HG02588 (cell line): Measurements from ENCODE around the gene GALNT15.
A peak's percentile ranks its signal among the peaks of the same experiment; 100 is the strongest.

ENCODE experiments used
- ATAC-seq: cut with Tn5 transposase; IDR thresholded peaks from one replicate; pipeline ENCODE4 v1.9.1; 2021; ENCODE audit warnings: mild to moderate bottlenecking, moderate library complexity; ENCODE audit not compliant: unreplicated experiment

GALNT15 gene, protein sequence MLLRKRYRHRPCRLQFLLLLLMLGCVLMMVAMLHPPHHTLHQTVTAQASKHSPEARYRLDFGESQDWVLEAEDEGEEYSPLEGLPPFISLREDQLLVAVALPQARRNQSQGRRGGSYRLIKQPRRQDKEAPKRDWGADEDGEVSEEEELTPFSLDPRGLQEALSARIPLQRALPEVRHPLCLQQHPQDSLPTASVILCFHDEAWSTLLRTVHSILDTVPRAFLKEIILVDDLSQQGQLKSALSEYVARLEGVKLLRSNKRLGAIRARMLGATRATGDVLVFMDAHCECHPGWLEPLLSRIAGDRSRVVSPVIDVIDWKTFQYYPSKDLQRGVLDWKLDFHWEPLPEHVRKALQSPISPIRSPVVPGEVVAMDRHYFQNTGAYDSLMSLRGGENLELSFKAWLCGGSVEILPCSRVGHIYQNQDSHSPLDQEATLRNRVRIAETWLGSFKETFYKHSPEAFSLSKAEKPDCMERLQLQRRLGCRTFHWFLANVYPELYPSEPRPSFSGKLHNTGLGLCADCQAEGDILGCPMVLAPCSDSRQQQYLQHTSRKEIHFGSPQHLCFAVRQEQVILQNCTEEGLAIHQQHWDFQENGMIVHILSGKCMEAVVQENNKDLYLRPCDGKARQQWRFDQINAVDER

DNA sequence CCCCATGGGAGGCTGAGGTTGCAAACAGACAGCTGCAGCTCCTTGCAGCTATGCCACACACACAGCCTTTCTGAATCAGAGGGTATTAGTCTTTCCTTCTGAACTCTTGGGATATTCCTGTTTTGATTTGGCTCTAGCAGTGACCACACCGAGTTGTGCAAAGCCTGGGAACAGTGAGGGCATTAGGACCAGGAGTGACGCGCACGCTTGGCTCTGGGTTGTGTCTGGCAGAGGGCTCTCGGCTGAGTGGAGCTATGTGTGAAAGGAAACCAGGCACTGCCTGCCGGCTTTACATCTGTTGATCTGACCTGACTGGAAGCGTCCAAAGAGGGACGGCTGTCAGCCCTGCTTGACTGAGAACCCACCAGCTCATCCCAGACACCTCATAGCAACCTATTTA is at the start of gene GALNT15:
Gene GALNT15 (plus strand): TSS at position 292 of the 400 bp plus-strand sequence. CDS start 472 bp downstream, outside the sequence.
- no peak for ATAC-seq

DNA sequence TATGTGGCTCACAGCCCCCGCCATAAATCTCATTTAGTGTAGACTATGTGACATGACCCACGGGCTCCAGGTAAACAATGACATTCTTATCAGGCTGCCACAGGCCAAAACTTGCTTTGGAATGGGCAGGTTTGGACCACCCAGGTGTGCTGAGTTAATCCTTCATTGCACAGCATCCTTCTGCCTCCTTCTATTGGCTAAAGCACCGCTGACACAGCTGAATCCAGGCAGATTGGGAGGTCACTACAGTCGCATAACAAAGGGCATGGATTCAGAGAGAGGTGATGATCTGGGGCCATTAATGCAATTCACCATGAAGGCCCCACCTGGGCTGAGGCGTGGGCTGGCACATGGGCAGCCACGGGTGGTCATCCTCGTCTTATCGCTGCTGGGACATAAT is 47.8 kb upstream of the GALNT15 start:
- ATAC-seq, result no peak

DNA sequence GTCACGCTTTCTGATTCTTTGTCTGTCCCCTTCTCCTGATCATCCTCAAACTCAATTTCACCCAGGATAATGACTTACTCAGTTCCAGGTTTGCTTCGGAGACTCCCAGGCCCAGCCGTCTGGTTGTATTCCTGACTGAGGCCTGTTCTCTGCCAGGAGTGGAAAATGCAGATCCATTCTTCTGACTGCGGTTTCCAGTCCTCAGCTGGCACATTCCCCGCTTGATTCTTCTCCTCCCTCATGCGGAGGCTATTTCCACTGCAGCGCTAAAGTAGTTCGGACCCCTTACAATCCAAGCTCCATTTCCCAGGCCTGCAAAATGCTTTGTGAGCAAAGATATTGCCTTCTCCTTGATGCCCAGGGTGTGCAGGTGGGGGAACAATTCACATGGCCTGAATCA is 47.2 kb upstream of the GALNT15 start:
- no peak for ATAC-seq

DNA sequence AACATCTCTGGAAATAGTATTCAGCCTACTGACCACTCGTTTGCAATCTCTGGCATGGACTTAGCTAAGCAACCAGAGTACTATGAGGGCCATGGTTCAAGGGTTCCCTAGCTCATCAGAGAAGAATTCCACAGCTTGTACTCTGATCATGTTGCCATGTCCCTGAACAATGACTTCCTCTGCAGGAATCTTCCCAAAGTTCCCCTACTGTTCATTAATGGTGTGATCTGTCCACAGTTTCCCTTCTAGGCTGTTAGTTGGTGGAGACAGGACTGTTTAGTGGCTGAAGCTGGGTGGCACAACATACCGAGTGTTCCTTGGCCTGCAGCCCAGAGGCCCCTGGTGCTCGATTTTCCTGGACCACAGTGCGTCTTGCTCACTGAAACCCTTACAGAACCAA is 44.4 kb upstream of the GALNT15 start:
- no peak for ATAC-seq

DNA sequence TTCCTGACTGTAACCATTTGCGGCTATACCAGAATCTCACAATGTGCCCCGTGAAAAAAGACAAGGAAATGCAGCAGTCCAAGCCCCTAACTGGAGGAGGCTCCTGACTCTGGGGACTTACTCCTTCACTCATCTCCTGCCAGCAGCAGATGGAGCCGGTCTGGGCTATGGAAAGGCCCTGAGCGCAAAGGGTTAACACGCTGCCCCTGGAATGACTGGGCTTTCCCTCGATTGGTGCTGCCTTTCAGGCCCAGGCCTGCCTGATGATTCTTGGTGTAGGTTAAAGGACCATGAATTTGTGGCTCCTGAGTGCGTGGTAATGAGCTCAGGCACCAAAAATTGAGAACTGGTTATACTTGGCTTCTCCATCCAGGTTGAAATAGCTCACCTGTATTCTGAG is 42.3 kb upstream of the GALNT15 start:
- ATAC-seq, result no peak

DNA sequence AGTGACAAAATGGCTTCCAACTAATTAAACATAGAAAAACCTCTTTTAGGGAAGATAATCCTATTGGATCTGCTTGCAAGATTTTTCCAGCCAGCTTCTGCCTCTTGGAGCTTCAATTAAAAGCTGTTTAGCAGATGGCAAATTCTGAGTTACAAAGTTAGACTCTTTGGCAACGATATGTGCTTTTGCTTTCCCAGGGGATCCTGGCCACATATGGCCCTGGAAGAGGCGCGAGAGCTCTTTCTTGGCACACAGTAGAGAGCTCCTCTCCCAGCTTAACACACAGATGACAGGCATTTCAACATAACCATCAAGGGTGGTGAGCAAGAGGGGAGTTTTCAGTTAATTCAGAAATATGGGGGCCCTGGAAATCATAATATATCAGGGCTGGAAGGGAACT is 41.6 kb upstream of the GALNT15 start:
- ATAC-seq, result no peak

DNA sequence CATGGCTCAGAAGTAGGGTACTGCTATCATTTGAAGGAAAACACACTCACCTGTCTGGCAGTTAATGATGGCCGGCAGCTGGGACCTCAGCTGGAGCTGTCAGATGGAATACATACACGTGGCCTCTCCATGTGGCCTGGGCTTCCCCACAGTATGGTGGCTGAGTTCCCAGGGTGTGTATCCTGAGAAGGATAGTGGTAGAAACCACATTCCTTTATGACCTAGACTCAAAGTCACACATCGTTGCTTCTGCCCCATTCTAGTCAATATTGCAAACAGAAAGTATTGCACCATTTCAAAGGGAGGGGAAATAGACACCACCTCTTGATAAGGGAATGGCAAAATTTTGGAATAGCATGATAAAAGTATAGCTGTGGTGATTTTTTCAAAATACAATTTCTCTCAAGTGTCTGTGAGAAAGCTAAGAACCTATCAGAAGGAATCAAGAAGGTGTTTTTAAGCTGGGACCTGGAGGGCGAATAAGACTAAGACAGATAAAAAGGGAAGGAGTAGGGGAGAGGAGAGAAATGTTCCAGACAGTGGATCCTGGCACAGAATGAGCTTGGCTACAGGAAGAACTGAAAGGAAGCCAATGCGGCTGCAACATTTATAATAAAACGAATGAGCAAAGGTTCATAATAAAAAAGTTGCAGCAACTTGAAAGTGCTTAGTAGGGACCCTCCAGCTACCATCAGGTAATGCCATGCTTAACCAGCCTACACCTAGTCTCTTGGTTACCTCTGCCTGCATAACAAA is 40.1 kb upstream of the GALNT15 start:
- no peak for ATAC-seq

DNA sequence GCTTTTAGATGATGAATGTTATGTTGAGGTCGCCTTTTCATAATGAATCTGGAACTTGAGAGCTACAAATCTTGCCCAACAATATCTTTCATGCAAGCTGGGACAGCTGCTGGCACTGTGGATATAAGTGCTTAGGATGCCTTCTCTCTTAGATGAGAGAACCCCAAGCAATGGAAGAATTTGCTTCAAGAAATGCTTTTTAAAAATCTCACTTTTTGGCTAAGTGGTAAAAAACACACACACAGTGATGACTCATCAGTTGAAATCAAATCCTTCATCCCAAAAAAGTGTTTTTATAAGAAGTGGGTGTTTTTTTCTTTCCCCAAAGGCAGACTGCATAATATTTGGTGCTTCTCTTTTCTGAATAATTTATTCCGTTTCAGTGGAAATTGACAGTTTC is 38.4 kb upstream of the GALNT15 start:
- ATAC-seq, result no peak

DNA sequence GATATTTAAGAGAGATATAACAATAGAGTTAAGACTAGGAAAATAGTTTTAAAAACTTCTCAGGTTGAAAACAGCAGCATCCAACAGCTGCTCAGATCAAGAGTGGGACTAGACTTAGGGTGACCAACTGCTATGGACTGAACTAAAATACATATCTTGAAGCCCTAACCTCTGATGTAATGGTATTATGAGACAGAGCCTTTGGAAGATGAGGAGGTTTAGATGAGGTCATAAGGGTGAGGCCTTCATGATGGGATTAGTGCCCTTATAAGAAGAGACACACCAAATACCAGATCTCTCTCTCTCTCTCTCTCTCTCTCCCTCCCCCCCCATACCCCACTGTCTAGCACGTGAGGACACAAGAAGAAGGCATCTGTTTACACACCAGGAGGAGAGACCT is 37.4 kb upstream of the GALNT15 start:
- ATAC-seq, result no peak

DNA sequence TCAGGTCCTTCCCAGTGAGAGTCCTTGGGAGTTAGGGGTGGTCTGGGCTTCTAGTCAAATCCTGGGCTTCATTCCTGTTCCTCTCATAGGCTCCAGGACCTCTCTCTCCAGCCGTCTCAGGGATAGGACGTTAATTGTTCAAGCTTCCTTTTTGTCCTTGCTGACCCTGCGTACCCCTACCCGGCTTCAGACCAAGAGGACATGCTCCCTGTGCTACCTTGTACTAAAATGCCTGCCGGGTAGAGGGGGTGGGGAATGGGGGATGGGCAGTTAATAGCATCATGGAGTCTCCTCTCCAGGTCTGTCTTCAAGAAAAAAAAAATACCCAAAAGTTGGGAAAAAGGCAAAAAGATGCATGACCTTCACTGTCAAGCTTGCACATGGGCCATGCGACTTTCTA is 36.5 kb upstream of the GALNT15 start:
- no peak for ATAC-seq

DNA sequence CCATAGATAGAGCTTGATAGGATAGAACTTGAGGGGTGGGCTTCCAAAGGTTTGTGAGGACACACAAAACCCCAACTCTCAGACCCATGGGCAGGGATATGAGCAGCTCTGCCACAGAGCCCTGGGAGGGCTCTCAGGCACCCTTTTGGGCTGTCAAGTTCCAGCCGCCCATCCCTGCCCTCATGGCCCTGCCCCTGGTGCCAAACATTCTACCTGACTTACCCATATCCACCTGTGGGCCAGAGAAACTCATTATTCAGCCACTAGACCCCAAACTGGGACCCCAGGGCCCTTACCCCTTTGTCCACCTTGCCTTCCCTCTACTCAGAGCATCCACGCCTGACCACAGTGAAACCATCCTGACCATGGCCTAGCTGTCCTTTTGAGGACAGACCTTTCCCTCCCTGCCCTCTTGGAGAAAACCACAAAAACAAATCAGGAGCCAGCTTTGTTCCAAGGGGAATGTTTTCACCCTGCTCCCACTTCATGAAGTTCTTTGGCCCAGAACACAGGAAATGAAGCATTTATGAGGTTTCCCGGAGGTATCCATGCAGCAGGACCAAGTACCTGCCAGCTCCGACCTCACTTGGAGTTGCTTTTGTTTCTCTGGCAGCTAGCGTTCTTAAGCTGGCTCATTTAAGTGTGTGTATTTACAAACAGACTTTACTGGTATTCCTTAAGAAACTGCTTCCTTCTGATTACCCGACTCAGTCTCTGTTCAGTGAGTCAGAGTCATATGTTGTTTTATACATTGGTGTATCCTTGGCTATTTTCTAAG is 34.2 kb upstream of the GALNT15 start:
- ATAC-seq, result no peak

DNA sequence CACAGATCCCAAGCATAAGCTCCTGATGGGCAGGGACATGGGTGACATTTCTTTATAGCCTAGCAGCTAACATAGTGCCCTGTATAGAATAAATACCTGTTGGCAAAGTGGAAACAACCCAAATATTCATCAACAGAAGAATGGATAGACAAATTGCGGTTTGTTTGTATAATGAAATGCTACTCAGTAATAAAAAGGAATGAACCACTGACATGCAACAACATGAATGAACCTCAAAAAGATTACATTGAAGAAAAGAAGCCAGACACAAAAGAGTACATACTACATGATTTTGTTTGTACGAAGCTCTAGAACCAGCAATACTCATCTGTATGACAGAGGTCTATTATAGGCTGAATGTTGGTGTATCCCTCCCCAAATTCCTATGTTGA is 33.6 kb upstream of the GALNT15 start:
- ATAC-seq, result no peak

DNA sequence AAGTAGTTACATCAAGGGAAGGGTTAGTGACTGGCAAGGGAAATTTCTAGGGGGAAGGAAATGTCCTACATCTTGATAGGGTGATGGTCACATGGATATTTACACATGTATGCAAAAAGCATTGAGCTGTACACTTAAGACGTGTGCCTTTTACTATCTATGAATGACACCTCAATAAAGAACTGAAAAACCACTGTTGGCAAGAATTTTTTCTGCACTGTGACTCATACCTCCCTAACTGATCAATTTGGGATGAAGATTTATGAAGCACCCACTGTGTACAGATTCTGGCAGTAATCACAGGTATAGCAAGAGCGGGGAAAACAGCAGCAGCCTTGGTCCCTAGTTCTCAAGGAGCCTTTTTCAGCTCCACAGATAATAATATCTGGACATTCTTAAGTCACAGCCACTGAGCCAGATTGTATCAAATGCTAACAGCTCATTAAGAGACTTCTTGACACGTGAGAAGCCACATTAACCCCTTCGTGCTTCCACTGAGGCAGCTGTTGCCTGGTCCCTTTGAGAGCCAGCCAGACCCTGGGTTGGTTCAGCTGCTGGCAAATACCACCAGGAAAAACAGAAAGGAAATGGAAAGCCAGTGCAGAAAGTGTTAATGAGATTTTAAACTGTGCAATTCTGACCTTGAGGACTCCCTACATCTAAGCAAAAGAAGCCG is 32.0 kb upstream of the GALNT15 start:
- no peak for ATAC-seq

DNA sequence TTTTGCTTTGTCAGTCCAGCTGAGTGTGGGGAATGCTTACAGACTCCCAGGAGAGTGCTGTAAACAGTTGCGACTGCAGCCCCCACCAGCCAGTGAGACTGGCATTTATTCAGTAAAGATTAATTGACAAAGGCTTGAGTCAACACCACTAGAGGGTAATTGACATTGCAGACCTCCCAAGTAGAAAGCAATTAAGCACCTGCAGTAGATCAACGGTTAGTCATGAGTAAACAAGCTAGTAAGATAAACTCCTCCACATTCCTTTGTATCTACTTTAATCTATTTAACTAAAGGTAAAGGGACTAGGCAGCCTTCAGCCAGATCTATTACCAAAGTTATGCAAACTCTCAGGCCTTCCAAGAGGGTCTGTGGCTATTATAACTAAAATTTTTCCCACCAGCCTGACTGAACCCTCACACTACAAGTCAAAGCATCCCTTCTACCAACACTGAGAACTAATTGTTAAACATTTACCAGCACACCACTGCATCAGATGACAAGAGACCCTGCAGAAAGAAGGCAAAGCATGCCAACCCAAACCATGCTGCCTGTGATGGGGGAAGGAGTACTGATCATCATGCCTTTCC is 30.5 kb upstream of the GALNT15 start:
- no peak for ATAC-seq

DNA sequence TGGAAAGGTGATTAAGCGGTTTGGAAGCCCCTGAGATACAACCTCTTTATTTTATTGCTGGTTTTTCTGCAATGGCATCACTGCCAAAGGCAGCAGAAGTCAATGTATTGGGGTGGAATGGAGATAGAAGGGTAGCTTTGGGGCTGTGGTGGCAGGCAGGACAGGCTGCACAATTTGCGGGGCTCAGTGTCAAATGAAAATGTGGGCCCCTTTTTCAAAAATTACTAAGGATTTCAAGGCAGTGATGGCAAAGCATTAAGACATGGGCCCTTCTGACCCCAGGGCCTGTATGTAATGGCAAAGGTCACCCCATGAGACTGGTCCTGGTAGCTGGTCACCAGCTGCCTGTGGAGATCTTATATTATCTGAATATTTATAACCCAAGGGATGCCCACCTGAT is 29.3 kb upstream of the GALNT15 start:
- no peak for ATAC-seq

DNA sequence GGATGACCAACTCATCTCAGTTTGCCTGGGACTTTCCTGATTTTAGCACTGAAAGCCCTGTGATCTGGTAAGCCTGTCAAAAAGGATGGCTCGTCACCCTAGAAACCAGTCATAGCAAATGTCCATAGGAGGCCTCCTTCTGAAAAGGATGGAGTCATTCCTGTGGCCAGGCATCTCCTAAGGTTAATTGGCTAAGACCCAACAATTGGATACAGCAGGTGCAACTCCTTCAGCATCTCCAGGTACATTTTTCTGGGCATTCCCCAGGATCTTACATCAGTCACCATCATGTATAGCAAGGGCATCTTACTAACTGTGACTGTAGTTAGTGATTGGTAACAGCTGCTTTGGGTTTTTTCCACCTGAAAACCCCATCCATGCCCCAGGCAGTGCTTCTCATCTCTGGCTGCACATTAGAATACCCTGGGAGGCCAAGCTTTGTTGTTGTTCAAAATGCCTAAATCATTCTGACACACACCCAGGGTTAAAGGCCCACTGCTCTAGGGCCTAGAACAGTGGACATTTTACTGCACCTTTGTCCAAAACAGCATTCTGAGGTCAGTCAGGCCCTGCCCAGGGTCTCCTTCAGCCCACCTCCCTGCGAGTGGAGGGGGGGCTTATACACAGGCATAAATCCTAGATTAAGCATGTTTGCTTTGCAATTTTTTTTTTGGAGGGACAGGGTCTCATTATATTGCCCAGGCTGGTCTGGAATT is 28.3 kb upstream of the GALNT15 start:
- ATAC-seq, result peak; percentile 62

DNA sequence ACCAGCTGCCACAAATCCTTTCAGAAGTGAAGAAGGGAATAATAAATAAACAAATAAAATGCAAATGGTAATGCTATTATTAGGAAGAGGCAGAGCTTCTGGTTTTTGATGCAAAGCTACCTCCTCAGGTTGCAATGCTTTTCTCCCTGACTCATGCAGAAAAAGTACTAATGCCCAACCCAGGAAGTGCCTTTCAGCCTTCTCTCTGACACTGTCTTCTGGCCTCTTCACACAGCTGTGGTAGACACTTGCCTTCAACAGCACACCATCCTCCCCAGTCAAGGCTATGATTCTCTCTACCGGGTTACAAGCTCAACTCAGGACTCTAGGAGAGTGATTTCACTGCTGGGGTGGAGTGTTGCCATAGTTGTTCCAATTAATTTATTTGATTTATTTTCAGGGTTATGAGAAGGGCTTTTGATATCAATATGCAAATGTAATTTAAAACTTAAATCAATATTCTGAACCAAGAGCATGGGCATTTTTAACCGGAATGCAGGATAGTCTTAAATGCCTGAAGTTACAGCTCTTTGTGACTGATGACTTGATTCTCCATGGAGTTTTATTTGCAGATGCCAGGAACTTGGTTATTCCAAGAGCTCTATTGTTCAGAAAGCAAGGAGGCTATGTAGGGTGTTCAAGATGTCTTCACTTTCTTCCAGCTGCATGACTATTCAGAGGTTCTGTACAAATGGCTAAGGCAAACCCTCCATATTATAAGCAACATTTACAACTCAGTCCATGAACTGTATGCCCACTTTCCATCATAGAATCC is 27.1 kb upstream of the GALNT15 start:
- peak; percentile 40 for ATAC-seq

DNA sequence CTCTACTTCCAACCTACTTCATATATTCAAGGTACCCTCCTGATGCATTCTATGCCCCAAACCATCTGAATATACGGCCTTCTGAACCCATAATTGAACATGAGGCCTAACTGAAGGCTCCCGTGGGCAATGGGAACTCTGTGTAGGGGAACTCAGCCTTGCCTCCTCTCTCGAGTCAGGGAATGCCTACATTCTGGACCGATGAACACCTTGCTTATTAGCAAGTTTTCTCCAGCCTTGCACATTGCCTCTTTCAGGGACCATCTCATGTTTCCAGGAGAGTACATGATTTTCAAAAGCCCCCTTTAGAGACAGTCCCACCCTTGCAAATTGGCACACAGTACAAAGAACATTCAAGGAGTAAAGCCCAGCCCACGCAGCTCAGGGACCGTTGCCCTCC is 26.3 kb upstream of the GALNT15 start:
- no peak for ATAC-seq

DNA sequence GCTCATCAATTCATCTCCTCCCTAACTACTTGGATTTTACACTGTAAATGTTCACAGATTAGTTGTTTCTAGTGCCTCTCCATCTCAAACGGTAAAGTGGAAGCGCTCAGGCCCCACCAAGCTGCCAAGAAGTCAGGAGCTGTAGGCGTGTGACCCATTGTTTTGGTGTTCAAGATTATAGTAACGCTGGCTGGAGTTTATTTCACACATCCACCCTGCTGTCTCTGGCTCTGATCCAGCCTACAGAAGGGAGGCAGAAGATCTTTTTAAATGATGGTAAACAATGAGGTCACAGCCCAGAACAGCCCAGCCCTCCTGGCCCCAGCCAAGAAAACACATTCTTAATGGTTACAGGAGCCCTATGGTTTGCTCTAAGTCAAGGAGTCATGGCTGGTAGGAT is 25.7 kb upstream of the GALNT15 start:
- no peak for ATAC-seq
